CD14-positive monocyte (primary cell): Measurements from ENCODE around the gene HOXB13. TPM values are rescaled to one million over a fixed set of nuclear protein-coding genes. Genes with fewer than 3 reads are reported as not detected.
A peak's percentile ranks its signal among the peaks of the same experiment; 100 is the strongest.

Experiments
- DNase-seq, 3 donors: peaks; one replicate each; pipeline ENCODE4 v3.0.0-alpha.2; 2011 to 2022
- H2AFZ ChIP-seq: 2 replicates; pipeline ENCODE4 v1.6.0; 2012; ENCODE audit warnings: mild to moderate bottlenecking, low read depth, low read length, inconsistent platforms; ENCODE audit not compliant: insufficient read depth, poor library complexity, severe bottlenecking
- H3K27ac ChIP-seq, 2 donors: 1 replicate in 1 of 2; 2 replicates in 1 of 2; pipeline ENCODE4 v1.5.1; 2012 to 2013; ENCODE audit warnings: low read length in 2 of 2, control low read depth in 1 of 2, inconsistent platforms in 1 of 2, low read depth in 1 of 2, mild to moderate bottlenecking in 1 of 2
- H3K27me3 ChIP-seq, 2 donors: one replicate each; pipeline versions ENCODE4 v1.6.0 to v1.6.1; 2011 to 2013; ENCODE audit warnings: low read length in 2 of 2; ENCODE audit not compliant: control insufficient read depth in 2 of 2, insufficient read depth in 2 of 2
- H3K36me3 ChIP-seq, 2 donors: replicated peaks in 1 of 2; 1 replicate in 1 of 2; 2 replicates in 1 of 2; pipeline versions ENCODE4 v1.5.1 to v1.6.1; 2012 to 2013; ENCODE audit warnings: low read length in 2 of 2, control low read depth in 1 of 2, inconsistent platforms in 1 of 2, mild to moderate bottlenecking in 1 of 2; ENCODE audit not compliant: insufficient read depth in 2 of 2, control insufficient read depth in 1 of 2
- H3K4me1 ChIP-seq, 2 donors: 1 replicate in 1 of 2; 2 replicates in 1 of 2; pipeline versions ENCODE4 v1.5.1 to v1.6.1; 2012 to 2013; ENCODE audit warnings: low read length in 2 of 2, control low read depth in 1 of 2, inconsistent platforms in 1 of 2, mild to moderate bottlenecking in 1 of 2, moderate library complexity in 1 of 2; ENCODE audit not compliant: insufficient read depth in 2 of 2, control insufficient read depth in 1 of 2
- H3K4me2 ChIP-seq: replicated peaks from 2 replicates; pipeline ENCODE3; 2012; ENCODE audit warnings: low read length, moderate library complexity, mild to moderate bottlenecking; ENCODE audit not compliant: poor library complexity, severe bottlenecking; ENCODE audit errors: extremely low read depth
- H3K4me3 ChIP-seq, 3 experiments: fragments of 200-600 bp in 1 of 3; sonication (generic) in 1 of 3; replicated peaks in 1 of 3; 1 replicate in 2 of 3; 2 replicates in 1 of 3; pipeline ENCODE4 v1.5.1; 2011 to 2013; ENCODE audit warnings: low read length in 3 of 3, mild to moderate bottlenecking in 3 of 3, control low read depth in 2 of 3, low read depth in 2 of 3, inconsistent platforms in 1 of 3, moderate library complexity in 1 of 3
- H3K79me2 ChIP-seq: 2 replicates; pipeline ENCODE4 v1.6.0; 2012; ENCODE audit warnings: mild to moderate bottlenecking, control low read depth, inconsistent platforms, low read length, moderate library complexity; ENCODE audit not compliant: insufficient read depth
- H3K9ac ChIP-seq: 2 replicates; pipeline ENCODE4 v1.6.0; 2017; ENCODE audit warnings: low read length, mild to moderate bottlenecking; ENCODE audit not compliant: insufficient read depth, poor library complexity, severe bottlenecking
- H3K9me3 ChIP-seq, 2 donors: replicated peaks in 1 of 2; 1 replicate in 1 of 2; 2 replicates in 1 of 2; pipeline versions ENCODE4 v1.5.1 to v1.6.1; 2012 to 2013; ENCODE audit warnings: low read length in 2 of 2, control low read depth in 1 of 2; ENCODE audit not compliant: control insufficient read depth in 1 of 2, insufficient read depth in 1 of 2
- H4K20me1 ChIP-seq: 2 replicates; pipeline ENCODE4 v1.6.0; 2012; ENCODE audit warnings: mild to moderate bottlenecking, low read length, control low read depth, moderate library complexity; ENCODE audit not compliant: insufficient read depth
- H3K27ac Mint-ChIP-seq, 7 donors: one replicate each; pipeline ENCODE4 v1.8.0; 2020; ENCODE audit warnings: mild to moderate bottlenecking in 7 of 7, mixed read lengths in 7 of 7, moderate library complexity in 6 of 7, inconsistent platforms in 2 of 7
- H3K27me3 Mint-ChIP-seq, 3 donors: one replicate each; pipeline ENCODE4 v1.8.0; 2021 to 2022; ENCODE audit warnings: low read depth in 3 of 3, mild to moderate bottlenecking in 3 of 3, mixed read lengths in 3 of 3, moderate library complexity in 3 of 3, inconsistent platforms in 1 of 3
- H3K36me3 Mint-ChIP-seq, 2 donors: one replicate each; pipeline ENCODE4 v1.8.0; 2020; ENCODE audit warnings: mixed read lengths in 2 of 2, inconsistent platforms in 1 of 2, mild to moderate bottlenecking in 1 of 2
- H3K4me1 Mint-ChIP-seq: one replicate; pipeline ENCODE4 v1.8.0; 2020; ENCODE audit warnings: mild to moderate bottlenecking, mixed read lengths
- H3K4me3 Mint-ChIP-seq, 2 donors: one replicate each; pipeline ENCODE4 v1.8.0; 2020; ENCODE audit warnings: mild to moderate bottlenecking in 2 of 2, mixed read lengths in 2 of 2, moderate library complexity in 1 of 2
- H3K9me3 Mint-ChIP-seq, 7 donors: one replicate each; pipeline ENCODE4 v1.8.0; 2020 to 2022; ENCODE audit warnings: mixed read lengths in 7 of 7, mild to moderate bottlenecking in 6 of 7, moderate library complexity in 6 of 7, inconsistent platforms in 2 of 7
- CTCF ChIP-seq: fragments of 200-600 bp; IDR thresholded peaks from one replicate; pipeline ENCODE4 v1.8.0; 2022; ENCODE audit warnings: antibody characterized with exemption, mild to moderate bottlenecking
- WGBS: methylation state at CpG from one replicate; pipeline ENCODE4 v1.1.5; 2013; ENCODE audit warnings: missing lambda C conversion rate; ENCODE audit not compliant: insufficient coverage; 5-methylcytosine and 5-hydroxymethylcytosine counted together
- intact Hi-C, 2 donors: fragments of 100-400 bp; cut with micrococcal nuclease; formaldehyde crosslinking; loops; one replicate each; pipeline versions ENCODE4 v1.15.0 to v1.15.1; 2023
- polyA plus RNA-seq, 3 donors: library from polyadenylated mRNA; depleted of rRNA in 1 of 3; unstranded in 2 of 3; stranded (reverse) in 1 of 3; fragments of 300-500 nt in 2 of 3; fragments of >200 nt in 1 of 3; fragmentation: Illumina TruSeq in 2 of 3; gene quantifications; 1 replicate in 2 of 3; 2 replicates in 1 of 3; pipeline ENCODE4 v1.2.3, GENCODE V29; 2012 to 2021

Gene HOXB13
- polyA plus RNA-seq, 3 donors = not detected

- no peak for TF ChIP-seq CTCF
- intact Hi-C loops = no loop called here
- Histone ChIP-seq H3K9me3 (peaks cover 0 to 60% of the 10 kb centered on the region in 2 donors), H3K4me2 (no peak overlapping the region), H3K9ac (no peak overlapping the region), H3K36me3 (no peaks in the 10 kb centered on the region), H3K4me1 (peaks cover 19 to 23% of the 10 kb centered on the region in 2 donors), H2AFZ (no peak overlapping the region), H3K27ac (no peak overlapping the region), H4K20me1 (no peaks in the 10 kb centered on the region), H3K27me3 (peaks cover 99 to 100% of the 10 kb centered on the region in 2 donors), H3K79me2 (no peaks in the 10 kb centered on the region), H3K4me3 (no peak overlapping the region)
- H3K27ac Mint-ChIP-seq = no peak overlapping the region
- DNase-seq = no peak
- peaks cover 97% of the 10 kb centered on the region in 3 donors for H3K27me3 Mint-ChIP-seq
- H3K9me3 Mint-ChIP-seq = peaks cover 0 to 49% (median 11%) of the 10 kb centered on the region in 7 donors
- peaks cover 3 to 16% of the 10 kb centered on the region in 2 donors for H3K36me3 Mint-ChIP-seq
- peaks cover 42% of the 10 kb centered on the region for H3K4me1 Mint-ChIP-seq
- H3K4me3 Mint-ChIP-seq = peak overlapping the region in 1 of 2 donors; percentile 81
- 8% methylated on average over 2 of the region's 3 CpGs for WGBS
Measured at GRCh38 chr17:48751172-48751571, 22.6 kb upstream of the HOXB13 start.

DNA sequence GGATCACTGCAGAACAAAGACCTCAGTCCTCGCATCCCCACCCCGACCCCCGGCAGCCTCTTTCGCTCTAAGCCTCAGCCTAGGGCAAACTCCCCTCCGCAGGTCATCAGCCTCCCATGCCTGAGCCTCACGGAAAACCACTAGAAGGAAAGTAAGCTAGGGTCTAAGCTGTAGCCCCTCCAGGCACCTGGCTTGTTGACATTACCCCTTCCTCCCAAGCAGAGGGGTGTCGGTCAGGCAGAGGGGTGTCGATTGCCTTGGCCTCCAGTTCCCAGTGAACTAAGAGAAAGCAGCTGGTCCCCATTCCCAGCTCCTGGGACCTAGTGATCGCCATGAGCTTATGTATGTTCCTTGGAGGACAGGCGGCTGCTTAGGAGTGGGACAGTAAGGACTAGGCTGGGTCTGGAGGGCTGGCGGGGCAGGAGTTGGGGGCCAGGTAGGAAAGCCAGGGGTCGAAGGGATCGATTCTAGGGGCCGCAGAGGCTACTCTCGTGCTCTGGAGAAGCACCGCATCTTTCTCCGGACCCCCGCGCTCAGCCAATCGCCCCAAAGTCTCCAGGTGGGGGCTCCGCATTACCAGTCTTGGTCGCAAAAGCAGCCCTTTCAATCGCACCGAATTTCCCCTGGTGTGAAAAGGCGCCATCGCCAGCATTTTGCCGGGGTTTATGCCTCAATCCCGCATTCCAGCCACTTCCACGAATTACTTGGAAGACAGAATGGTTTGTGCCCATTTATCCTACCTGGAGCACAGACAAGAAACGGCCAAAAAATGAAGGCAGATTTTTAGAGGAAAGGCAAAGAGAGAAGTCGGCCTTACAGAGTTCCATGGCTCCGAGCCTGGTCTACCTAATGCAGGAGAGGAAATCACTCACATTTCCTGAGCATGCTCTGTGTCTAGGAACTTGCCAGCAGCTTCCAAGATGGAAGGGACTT, 21.3 kb upstream of the HOXB13 start:
- peaks cover 40% of the 10 kb centered on the region for H3K4me1 Mint-ChIP-seq
- no peak for DNase-seq
- H3K4me3 Mint-ChIP-seq = peak overlapping the region in 1 of 2 donors; percentile 81
- peaks cover 97 to 98% (median 97%) of the 10 kb centered on the region in 3 donors for H3K27me3 Mint-ChIP-seq
- H2AFZ ChIP-seq = no peak overlapping the region
- peaks cover 100% of the 10 kb centered on the region in 2 donors for H3K27me3 ChIP-seq
- no peak overlapping the region for H3K9ac ChIP-seq
- H3K79me2 ChIP-seq = no peaks in the 10 kb centered on the region
- peaks cover 3 to 19% of the 10 kb centered on the region in 2 donors for H3K36me3 Mint-ChIP-seq
- H3K4me2 ChIP-seq = no peak overlapping the region
- peaks cover 0 to 61% of the 10 kb centered on the region in 2 donors for H3K9me3 ChIP-seq
- peaks cover 6 to 11% of the 10 kb centered on the region in 2 donors for H3K4me1 ChIP-seq
- H3K27ac ChIP-seq = no peak overlapping the region
- no peaks in the 10 kb centered on the region for H3K36me3 ChIP-seq
- 7% methylated on average over 25 of the region's 32 CpGs for WGBS
- no peak for TF ChIP-seq CTCF
- no peak overlapping the region for H3K4me3 ChIP-seq
- no peak overlapping the region for H3K27ac Mint-ChIP-seq
- peaks cover 0 to 46% (median 11%) of the 10 kb centered on the region in 7 donors for H3K9me3 Mint-ChIP-seq
- H4K20me1 ChIP-seq = no peaks in the 10 kb centered on the region
- intact Hi-C loops = no loop called here
